Measurements from ENCODE around the gene GTF3C2. TPM values are rescaled to one million over a fixed set of nuclear protein-coding genes. Genes with fewer than 3 reads are reported as not detected.

Gene GTF3C2
- 40.4 and 54.9 TPM in 2 replicates for total RNA-seq

GRCh38 chr2:27356382-27357181 lies at the start of gene GTF3C2:
Gene GTF3C2 (minus strand): TSS chr2:27356764. CDS start chr2:27343554, 13,210 bp downstream.

GRCh38 chr2:27380626-27381545 lies 24.3 kb upstream of the GTF3C2 start, which contains the start of gene ZNF513:
Gene ZNF513 (minus strand): TSS chr2:27380734. CDS start chr2:27380526, 208 bp downstream.

GRCh38 chr2:27370026-27370815 lies 13.7 kb upstream of the GTF3C2 start, which contains the start of the genes EIF2B4 and SNX17:
Gene EIF2B4 (minus strand): TSS chr2:27370338. CDS start chr2:27370314, 24 bp downstream.
Gene SNX17 (plus strand): TSS chr2:27370616. CDS start chr2:27370744, 128 bp downstream.

GRCh38 chr2:27322766-27323595 lies 33.6 kb downstream of the GTF3C2 start, which contains the start of gene MPV17:
Gene MPV17 (minus strand): TSS chr2:27323097. CDS start chr2:27322517, 580 bp downstream.

GRCh38 chr2:27308359-27308881 lies 48.1 kb downstream of the GTF3C2 start, which contains the start of gene UCN:
Gene UCN (minus strand): TSS chr2:27308445. CDS start chr2:27307895, 550 bp downstream.

GRCh38 chr2:27281855-27282559 lies 74.6 kb downstream of the GTF3C2 start, which contains the start of gene TRIM54:
Gene TRIM54 (plus strand): TSS chr2:27282429. CDS start chr2:27282732, 303 bp downstream.

Other genes starting within 250 kb of the GTF3C2 start
- 7.2 and 14.3 TPM in 2 replicates for gene CGREF1, start 237.6 kb downstream of the GTF3C2 start, total RNA-seq
- gene ABHD1, start 232.9 kb downstream of the GTF3C2 start, total RNA-seq = under 0.01 TPM in 1 of 2 replicates, not detected in the other
- gene PREB, start 222.1 kb downstream of the GTF3C2 start, total RNA-seq = 37.8 and 48.1 TPM in 2 replicates
- not detected in 2 replicates for gene PRR30, start 217.4 kb downstream of the GTF3C2 start, total RNA-seq
- not detected in 2 replicates for gene TCF23, start 207.8 kb downstream of the GTF3C2 start, total RNA-seq
- gene ATRAID, start 144.7 kb downstream of the GTF3C2 start, total RNA-seq = 113 and 144 TPM in 2 replicates
- 43.6 and 48.1 TPM in 2 replicates for gene SLC5A6, start 144.5 kb downstream of the GTF3C2 start, total RNA-seq
- 40.1 and 62.4 TPM in 2 replicates for gene CAD, start 139.4 kb downstream of the GTF3C2 start, total RNA-seq
- gene SLC30A3, start 93.7 kb downstream of the GTF3C2 start, total RNA-seq = not detected in 2 replicates
- not detected in 2 replicates for gene DNAJC5G, start 81.3 kb downstream of the GTF3C2 start, total RNA-seq
- not detected in 2 replicates for gene TRIM54, start 74.3 kb downstream of the GTF3C2 start, total RNA-seq
- gene UCN, start 48.3 kb downstream of the GTF3C2 start, total RNA-seq = 0.59 and 0.73 TPM in 2 replicates
- 88.8 and 100 TPM in 2 replicates for gene MPV17, start 33.7 kb downstream of the GTF3C2 start, total RNA-seq
- 26.2 and 28.3 TPM in 2 replicates for gene EIF2B4, start 13.6 kb upstream of the GTF3C2 start, total RNA-seq
- 134 and 139 TPM in 2 replicates for gene SNX17, start 13.9 kb upstream of the GTF3C2 start, total RNA-seq
- gene ZNF513, start 24.0 kb upstream of the GTF3C2 start, total RNA-seq = 5.7 and 6.6 TPM in 2 replicates
- gene PPM1G, start 52.8 kb upstream of the GTF3C2 start, total RNA-seq = 73.5 and 102 TPM in 2 replicates
- gene NRBP1, start 71.9 kb upstream of the GTF3C2 start, total RNA-seq = 89.7 and 101 TPM in 2 replicates
- gene KRTCAP3, start 85.6 kb upstream of the GTF3C2 start, total RNA-seq = 0.39 TPM in 1 of 2 replicates, not detected in the other
- 26.6 and 27.6 TPM in 2 replicates for gene IFT172, start 133.0 kb upstream of the GTF3C2 start, total RNA-seq
- gene FNDC4, start 138.4 kb upstream of the GTF3C2 start, total RNA-seq = 8.4 and 11.0 TPM in 2 replicates
- gene GCKR, start 140.1 kb upstream of the GTF3C2 start, total RNA-seq = 0.73 TPM in 1 of 2 replicates, not detected in the other
- gene ZNF512, start 226.3 kb upstream of the GTF3C2 start, total RNA-seq = 16.5 and 22.7 TPM in 2 replicates